ENCODE data around the gene ELP1.
"Not testable (repeated sequence)": the region's sequence is repeated elsewhere in the genome, so short reads cannot be mapped to it uniquely, and the experiment has no call there.

The ELP1 gene

DNA sequence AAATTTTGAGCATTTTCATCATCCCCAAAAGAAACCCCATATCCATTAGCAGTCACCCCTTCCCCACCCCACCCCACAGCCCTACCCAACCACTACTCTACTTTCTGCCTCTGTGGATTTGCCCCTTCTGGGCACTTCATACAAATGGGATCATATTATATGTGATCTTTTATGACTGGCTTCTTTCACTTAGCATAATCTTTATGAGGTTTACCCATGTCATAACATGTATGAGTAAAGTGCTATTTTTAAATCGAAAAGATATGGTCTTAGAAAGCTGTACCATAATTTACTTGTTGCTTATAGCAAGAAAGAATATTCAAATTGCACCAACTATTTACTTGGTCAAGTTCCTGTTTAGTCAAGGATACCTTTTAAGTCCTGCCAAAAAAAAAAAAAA lies 12.7 kb downstream of the ELP1 start:
- FAIRE-seq: no peak

DNA sequence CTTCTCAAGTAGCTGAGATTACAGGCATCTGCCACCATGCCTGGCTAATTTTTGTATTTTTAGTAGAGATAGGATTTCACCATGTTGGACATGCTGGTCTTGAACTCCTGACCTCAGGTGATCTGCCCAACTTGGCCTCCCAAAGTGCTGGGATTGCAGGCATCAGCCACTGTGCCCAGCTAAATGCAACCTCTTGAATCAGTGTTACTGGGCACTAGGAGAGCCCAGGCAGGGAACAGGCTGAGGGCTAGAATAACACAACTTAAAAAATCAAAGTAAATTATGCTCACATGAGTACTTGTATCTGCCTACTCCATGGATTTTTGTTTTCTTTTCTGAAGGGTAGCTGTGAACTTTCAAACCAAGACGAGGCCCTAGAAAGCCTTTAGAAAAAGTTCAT lies 13.5 kb downstream of the ELP1 start:
- FAIRE-seq: not testable (repeated sequence)

DNA sequence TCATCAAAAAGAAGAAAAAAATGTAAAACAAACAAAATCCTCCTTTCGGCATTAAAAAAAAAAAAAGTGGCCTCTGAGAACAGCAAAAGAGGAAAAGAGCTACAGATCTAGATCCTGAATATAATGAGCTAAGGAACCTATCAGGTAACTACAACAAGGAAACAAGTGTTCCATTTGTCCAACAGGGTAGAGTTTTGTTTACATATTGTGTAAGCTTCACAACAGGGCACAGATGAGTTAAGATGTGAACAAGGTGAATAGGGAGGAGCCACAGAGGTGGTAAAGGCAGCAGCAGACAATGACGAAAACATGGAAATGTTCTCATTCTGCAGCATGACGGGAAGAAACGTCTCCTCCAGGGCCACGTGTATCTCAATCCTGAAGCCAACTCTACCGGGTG lies 14.4 kb downstream of the ELP1 start:
- no peak for FAIRE-seq

DNA sequence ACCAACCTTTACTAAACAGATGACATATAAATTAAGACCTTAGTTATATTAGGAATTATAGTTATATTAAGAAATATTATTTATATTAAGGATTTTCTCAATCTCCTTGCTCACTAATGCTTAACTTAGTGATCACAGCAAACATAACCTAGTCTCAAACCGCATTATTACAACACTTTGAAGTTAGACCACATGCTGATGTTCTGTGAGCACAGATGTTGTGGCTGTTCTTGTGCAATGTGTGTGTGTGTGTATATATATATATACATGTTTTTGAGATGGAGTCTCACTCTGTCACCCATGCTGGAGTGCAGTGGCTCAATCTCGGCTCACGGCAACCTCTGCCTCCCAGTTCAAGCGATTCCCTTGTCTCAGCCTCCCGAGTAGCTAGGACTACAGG lies 20.5 kb downstream of the ELP1 start:
- FAIRE-seq: no peak

DNA sequence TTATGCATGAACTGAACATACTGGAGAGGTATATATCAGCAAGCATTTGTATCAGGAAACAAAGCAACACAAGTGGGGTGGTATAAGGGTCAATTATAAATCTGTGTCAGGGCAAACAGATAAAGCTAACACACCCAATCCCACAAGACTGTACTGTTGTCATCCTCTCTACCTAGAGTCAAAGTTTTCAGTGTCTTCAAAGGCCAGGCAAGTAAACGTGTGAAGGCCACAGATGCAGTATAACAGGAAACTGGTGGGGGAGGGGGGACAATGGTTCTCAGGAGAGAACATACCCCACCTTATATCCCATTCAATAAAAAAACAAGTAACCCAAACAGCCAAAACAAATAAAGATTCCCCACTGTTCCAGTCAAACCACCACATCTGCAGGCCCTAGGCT lies 22.1 kb downstream of the ELP1 start:
- no peak for FAIRE-seq

DNA sequence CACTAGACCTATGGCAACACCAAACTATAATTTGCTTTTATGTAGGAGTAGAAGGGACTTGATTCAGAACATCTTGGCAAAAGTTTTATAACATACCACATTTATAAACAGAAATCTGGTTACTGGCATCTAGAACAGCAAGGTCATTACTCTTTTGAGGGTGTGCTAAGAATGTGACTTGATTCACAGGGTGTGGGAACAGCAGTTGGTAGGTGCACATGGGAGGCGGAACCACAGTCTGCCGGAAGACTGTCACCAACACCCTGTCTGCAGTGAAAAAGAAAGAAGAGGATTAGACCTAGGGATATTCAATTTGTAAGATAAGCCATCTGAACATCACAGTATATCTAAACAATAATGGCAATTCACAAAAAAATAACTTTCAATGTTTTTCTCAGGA lies 23.0 kb downstream of the ELP1 start:
- no peak for FAIRE-seq

DNA sequence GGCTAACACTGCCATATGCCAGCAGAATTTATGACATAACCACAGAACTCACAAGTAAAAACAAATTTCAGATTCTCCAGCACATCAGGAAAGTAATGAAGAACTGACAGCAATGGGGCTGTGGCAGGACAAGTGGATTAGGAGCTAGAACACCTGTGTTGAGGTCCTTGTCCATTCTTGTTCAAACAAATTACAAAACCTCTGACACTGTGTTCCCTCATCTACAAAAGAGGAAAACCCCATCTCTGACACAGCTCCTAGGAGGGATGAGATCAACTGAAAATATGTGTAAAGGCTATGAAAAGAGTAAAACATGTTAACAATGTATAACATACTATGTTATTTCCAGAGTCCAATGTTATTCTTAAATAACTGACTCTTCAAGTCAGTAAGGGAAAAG lies 23.5 kb downstream of the ELP1 start:
- no peak for FAIRE-seq

DNA sequence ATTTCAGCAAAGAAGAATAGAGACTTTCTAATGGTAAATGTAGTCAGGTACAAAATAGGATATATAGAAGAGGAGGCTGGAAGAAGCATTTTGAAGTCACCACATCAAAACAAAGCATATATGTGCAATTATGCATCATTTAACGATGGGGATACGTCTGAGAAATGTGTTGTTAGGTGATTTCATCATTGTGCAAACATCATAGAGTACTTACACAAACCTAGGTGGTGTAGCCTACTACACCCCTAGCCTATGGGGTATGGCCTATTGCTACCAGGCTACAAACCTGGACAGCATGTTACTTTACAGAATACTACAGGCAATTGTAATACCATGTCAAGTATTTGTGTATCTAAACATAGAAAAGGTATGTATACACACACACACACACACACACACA lies 28.4 kb downstream of the ELP1 start:
- FAIRE-seq: no peak

DNA sequence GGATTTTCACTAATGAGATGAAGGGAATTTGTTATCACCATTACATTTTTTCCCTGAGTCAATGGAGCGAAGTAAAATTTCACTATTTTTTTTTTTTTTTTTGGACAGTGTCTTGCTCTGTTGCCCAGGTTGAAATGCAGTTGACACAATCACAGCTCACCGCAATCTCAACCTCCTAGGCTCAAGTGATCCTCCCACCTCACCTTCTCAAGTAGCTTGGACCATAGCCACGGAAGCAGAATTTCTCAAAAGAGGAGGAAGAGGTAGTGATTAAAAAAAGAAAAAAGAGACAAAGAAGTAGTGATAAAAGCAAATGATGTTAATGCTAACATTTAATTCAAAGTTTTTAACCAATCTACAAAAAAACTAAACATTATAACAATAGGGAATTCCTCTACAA lies 29.8 kb downstream of the ELP1 start:
- no peak for FAIRE-seq

DNA sequence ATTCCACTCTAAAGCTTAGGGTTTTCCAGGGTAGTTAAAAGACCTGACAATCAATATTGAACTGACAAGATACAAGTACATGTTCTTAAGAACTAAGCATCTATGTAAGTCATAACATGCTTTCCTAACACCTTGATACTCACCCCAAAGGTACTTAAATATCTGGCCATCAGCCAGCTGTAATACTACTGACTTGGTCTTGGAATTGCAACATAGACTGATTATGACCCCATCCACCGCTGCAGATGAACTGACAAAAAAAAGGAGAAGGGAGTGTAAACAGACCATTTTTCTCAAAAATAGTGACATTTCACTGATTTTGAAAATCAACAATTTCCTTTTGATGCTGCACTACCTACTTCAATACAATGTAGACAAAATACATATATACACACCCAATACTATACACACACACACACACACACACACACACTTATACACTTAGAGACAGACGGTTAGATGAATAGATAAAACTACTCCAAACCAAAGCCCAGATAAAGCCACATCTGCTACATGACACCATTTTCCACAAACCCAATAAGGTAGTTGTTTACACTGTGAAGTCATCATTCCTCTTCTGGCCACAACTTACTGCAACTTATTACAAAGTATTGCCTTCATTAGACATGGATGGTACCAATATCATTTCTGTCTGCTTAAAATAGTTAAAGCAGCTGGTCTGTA lies 30.4 kb downstream of the ELP1 start:
- FAIRE-seq: no peak

DNA sequence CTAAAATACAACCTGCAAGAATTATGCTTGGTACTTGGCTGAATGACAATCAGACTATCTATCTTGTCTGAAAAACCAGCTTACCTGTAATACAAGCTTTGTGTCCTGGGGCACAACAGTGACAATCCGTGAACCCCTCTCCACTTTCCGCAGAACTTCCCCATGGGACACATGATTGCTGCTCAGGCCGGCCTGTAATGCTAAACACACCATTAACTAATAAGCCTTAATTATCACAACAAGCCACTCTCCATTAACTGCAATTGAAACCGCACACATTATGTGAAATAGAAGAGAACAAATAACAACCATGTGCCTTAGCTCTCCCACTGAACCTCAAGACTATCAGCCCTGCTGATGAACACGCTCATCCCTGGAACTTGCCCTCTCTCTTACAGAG lies 33.7 kb downstream of the ELP1 start:
- FAIRE-seq: no peak

DNA sequence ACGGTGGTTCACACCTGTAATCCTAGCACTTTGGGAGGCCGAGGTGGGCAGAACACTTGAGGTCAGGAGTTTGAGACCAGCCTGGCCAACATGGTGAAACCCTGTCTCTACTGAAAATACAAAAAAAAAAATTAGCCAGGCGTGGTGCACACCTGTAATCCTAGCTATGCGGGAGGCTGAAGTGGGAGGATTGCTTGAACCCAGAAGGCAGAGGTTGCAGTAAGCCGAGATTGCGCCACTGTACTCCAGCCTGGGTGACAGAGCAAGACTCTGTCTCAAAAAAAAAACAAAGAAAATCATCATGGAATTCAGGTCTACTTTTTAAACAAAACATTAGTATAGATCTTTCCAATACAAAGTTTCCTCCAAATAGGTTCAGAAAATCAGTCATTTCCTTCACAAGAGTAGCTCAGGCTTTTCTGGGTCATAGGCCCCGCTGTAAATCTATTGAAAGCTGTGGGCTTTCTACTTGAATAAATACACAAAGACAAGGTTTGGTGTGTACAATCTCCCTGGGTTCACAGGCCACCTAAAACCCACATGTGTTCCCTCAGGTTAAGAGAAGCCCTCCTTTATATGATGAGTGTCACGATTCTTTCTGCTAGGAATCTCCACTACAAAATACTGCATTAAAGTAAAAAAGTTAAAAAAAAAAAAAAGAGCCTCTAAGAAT lies 34.8 kb downstream of the ELP1 start:
- FAIRE-seq: not testable (repeated sequence)

DNA sequence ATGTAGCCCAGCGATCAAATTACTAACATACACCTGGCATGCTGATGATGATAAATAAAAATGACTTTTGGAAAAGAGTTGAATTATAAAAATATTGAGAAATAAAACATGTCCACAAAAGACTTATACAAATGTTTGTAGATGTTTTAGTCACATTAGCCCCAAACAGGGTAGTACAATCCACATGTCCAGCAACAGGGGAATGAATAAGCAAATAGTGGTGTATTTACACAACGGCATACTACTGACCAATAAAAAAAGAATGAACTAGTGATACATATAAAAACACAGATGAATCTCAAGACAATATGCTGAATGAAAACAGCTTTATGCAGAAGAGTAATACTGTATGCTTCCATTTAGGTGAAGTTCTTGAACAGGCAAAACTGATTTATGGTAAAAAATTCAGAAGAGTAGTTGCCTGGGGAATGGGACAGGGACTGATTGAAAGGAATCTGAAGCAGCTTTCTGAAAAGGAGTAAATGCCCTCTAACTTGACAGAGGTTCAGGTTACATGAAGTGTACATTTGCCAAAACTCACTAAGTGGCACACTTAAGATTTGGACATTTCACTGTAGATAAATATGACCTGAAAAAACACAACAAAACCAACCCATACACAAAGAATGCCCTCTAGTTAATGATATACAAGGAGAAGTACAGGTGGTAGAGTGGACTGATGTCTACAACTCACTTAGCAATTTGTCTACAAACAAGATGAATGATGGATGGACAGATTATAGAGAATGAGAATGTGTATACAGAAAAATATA lies 36.4 kb downstream of the ELP1 start:
- FAIRE-seq: no peak

DNA sequence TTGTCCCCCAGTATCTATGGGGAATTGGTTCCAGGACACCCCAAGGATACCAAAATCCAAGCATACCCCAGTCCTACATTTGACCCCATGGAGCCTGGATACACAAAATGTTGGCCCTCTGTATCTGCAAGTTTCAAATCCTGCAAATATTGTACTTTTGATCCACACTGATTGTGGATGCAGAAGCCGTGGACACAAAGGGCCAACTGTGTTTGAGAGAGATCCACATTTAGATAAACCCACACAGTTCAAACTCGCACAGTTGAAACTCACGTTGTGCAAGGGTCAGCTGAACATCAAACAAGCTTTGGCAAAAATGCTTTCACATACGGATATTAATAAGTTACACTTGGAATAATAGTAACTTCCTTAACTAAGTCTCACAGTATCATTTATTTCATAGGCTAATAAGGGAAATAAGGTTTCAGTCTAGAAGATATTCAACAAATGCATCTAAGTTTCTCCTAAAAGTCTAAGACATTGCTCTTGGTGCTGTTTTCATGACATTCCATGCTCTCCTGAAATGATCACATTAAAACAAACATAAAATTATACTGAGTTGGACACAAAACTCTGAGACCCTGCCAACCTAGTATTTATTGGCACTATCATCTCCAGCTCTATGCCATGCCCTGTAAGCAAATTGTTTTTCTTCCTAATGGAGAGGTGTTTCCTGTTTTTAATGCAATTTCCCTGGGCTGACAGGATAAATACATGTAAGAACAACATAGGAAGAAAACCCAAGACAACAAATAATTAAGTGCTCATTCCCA lies 39.5 kb downstream of the ELP1 start:
- no peak for FAIRE-seq

DNA sequence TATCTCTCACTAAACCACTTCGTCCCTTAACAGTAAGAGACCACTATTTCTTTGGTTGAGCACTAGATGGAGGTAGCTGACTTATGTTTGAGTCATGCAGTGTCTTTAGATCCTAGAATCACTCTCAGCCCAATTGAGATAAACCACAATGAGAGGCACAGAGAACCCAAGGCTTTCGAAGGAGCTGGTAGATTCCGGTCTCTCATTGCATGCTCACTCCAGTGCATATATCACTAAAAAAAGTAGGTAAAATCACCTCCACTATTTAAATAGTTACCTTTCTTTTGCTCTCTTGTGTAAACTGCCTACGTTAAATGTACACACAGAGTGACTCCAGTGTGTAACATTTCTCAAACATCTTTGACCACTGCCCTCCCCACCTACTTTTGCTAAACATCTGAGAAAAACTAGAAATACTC lies 44.3 kb downstream of the ELP1 start:
- no peak for FAIRE-seq

DNA sequence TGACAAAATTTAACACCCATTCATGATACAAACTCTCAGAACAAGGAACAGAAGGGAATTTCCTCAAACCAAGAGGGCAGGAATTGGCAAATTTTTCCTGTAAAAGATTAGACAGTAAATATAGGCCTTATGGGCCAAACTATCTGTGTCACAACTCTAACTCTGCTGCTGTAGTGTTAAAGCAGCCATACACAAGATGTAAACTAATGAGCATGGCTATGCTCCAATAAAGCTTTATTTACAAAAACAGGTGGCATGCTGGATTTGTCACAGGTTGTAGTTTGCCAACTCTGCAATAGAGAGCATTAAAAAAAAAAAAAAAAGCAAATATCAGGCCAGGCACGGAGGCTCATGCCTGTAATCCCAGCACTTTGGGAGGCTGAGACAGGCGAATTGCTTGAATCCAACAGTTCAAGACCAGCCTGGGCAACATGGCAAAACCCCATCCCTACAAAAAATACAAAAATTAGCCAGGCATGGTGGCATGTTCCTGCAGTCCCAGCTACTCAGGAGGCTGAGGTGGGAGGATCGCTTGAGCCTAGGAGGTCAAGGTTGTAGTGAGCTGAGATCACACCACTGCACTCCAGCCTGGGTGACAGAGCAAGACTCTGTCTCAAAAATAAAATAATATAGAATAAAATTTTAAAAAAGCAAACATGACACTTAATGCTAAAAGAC lies 47.2 kb downstream of the ELP1 start:
- FAIRE-seq: not testable (repeated sequence)

DNA sequence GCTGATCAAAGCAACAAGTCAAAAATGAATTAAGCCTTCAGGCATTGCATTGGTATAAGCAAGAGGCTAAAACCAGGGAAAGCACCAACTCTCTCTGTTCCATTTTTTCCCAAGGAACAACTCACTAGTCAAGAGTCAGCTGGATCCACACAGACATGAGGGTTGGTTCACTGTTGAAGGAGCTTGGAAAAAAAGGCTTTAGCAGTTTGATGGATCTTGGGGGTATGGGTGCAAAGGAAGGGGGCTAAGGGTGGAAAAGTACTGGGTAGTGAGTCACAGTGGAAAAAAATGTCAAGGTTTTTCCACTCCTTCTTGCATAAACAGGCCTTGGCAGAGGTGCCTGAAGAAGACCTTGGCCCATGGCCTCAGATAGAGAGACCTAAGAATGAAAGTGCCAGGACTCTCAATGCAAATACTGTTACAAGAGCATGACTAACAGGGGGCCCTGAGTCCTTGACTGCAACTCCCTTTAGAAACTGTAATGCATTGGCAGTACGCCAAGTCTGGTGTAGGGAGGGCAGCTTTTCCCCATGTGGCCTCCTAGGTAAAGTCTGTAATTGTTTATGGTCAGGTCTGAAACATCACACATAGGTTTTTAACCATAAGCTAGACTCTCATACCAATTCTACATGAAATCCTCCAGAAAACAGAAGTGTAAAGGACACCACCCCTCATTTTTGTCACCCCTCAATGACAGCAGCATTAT lies 48.1 kb downstream of the ELP1 start:
- no peak for FAIRE-seq

DNA sequence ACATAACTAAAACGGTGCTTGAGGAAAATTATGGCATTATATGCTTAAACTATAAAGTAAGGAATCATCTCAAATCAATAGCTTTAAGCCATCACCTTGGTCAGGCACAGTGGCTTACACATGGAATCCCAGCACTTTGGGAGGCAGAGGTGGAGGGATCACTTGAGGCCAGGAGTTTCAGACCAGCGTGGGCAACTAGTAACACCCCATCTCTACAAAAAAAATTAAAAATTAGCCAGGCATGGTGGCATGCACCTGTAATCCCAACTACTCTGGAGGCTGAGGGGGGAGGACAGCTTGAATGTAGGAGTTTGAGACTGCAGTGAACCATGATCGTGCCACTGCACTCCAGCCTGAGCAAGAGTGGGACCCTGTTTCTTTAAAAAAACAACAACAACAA lies 49.2 kb downstream of the ELP1 start:
- FAIRE-seq: no peak

DNA sequence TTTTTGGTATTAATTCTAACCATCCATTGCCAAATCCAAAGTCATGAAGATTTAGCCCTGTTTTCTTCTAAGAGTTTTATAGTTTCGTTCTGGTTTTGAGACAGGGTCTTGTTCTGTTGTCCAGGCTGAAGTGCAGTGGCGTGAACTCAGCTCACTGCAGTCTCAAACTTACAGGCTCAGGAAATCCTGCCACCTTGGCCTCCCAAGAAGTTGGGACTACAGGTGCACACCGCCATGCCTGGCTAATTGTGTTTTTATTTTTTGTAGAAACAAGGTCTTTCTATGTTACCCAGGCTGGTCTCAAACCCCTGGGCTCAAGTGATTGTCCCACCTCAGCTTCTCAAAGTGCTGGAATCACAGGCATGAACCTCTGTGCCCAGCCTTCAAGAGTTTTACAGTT lies 50.8 kb downstream of the ELP1 start:
- FAIRE-seq: no peak

DNA sequence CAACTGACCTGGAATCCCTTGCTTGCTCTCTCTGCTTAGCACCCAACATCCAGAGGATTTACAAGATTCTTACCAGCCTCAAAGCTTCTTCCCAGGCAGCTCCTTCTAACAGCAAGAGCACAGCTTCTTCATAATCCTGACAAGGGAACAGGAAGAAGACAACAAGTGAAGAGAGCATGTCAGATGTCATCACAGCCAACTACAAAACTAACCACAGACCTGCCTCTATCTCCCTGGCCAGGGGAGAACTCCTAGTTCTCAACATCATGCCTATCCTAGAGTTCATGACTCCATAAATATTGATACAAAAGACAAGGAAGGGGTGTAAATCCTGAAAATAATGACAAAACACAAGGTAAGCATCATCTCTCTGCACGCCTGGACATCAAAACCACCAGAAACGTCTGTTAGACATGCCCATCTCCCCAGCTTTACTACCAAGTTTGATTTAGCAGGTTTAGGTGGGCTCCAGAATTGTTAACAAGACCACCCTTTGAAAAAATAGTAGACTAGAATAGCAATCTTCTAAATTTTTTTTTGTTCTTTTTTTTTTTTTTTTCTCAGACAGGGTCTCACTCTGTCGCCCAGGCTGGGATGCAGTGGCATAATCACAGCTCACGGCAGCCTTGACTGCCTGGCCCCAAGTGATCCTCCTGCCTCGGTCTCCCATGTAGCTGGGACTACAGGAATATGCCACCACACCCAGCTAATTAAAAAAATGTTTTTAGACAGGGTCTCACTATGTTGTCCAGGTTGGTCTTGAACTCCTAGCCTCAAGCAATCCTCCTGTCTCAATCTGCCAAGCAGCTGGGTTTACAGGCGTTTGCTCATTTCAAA lies 51.7 kb downstream of the ELP1 start:
- no peak for FAIRE-seq

DNA sequence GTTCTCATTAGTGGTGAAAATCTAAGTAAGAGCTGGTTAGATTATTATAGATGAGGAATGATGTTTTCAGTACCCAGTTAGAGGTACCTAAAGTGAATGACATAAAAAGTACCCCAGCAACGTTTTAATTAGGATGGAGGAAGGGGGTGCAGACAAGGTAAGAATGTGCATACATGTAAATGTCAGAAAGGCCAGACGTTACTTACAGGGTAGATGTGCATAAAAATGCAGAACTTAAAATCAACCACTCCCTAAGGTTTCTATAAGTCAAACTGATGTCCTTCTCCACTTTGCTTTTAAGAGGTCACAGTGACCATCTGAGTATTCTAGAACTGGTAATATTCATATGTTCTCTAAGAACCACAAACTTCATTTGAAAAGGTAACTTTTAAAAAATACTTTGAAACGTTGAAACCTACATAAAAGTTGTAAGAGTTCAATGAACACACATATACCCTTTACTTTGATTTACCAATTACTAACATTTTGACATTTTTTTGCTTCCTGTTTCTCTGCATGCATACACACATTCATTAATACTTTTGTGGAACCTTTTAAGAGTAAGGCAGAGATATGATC lies 53.1 kb downstream of the ELP1 start:
- FAIRE-seq: peak; percentile 15

All from endometrium (tissue), 2 donors.